ENCODE results near the gene PNLIPRP3.

- TF ChIP-seq POLR2A (IDR thresholded peaks at IDR 0.05) (no peak), CTCF (IDR thresholded peaks at IDR 0.05 in 8 of 11, conservative IDR thresholded peaks at IDR 0.05 in 3 of 11) (no peak)
These were observed 83.7 kb downstream of the PNLIPRP3 start for GRCh38 chr10:116511365-116511764.

Data from spleen (tissue), 7 donors.